Measurements from ENCODE around the gene FAM78A.
"Not testable (repeated sequence)": the region's sequence is repeated elsewhere in the genome, so short reads cannot be mapped to it uniquely, and the experiment has no call there.

Gene FAM78A

GRCh38 chr9:131262327-131263032 lies 13.8 kb downstream of the FAM78A start:
- no peak for DNase-seq

DNA sequence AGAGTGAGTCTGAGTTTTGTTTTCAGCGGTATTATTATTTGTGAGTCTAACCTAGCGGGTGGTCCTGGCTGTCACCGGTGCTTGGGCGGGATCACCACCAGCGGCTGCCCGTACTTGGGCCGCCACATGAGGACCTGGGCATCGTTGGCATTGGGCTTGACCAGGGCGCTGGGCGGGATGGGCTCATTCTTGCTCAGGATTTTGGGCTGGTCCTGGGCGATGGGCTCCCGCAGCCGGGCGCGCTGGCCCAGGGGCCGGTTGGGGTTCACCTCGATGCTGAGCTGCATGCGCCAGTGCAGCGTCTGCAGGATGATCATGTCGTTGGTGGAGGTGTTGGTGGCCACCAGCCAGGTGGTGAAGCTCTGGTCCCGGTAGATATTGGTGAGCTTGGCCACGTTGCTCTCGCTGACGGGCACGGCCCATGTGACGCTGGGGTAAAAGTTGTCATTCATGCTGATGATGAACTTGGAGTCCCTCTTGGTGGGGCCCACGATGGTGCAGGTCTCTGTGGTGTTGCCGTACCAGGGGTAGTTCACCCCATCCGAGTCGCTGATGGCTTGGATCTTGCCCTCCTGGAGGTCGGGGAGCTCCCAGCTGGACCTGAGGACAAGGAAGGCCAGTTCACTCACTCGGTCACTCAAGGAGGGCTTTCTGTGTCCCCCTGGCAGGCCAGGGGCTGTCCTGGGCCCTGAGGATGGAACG lies 15.4 kb downstream of the FAM78A start:
- no peak for DNase-seq

DNA sequence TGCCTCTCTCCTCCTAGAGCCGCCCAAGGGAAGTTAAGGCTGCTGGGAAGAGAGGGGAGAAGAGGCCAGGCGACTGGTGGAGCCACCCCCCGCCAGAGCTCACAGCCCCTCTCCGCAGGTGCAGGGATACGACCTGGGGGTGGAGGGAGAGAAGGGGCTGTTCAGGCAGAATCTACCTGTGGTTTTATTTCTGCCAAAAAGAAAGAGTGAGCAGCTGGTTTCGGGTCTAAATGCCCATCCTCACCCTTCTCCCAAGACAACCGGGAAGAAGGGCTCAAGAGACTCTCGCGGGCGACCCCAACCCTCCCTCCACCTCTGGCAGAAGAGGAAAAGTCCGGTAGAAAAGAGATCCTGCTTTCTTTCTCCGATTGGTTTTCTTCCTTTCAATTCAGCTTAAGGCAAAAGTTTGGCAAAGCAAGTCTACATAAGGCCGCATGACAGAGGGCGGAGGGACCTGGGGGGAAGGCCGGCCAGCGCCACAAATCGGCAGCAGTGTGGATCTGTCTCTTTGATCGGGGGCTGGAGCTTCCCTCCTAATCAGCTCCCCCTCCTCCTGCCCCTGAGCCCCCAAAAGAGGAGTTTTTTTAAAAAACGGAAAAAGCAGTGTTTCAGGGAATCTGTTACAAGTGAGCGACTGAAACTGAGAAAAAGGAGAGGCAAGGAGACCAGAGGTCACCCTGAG lies 16.3 kb downstream of the FAM78A start:
- DNase-seq: no peak

DNA sequence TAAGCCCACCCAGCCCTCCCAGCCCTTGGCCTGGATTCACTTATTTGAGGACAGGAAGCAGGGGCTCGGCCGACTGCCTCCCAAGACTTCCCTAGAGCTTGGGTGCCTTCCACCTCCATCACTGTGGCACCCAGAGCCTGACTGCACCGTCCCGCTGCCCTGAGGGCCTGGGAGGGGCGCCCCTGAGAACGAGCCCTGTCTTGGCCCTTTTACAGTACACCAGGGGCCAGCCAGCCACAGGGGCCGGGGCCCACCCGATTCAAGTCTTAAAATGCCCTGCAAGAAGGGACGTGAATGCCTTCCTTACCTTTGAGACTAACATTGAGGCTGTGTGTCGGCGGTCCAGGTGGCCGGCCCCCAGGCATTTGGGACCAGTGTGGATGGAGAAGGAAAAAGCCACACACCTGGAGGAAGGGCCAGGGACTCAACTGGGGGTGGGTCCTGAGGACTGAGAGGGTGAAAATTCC lies 16.8 kb downstream of the FAM78A start:
- DNase-seq: no peak

GRCh38 chr9:131258698-131259431 lies 17.4 kb downstream of the FAM78A start:
- DNase-seq: no peak

DNA sequence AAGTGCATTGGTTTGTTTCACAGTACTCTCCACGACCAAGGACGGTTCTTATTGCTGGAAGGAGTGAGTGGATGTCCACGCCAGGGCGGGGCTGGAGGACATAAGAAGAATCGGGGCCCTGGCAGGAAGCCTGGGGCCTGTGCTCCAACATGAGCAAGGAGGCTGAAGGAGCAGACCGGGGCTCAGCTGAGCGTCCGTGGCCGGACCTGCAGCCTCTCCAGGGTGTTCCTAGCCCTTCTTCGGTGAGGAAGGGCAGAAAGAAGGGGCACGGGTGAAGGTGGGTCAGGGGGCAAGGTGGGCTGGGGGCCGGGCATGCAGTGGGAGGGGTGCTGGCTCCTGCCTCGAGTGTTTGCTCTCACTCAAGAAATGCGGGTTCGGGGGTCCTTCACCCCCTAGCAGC lies 18.1 kb downstream of the FAM78A start:
- DNase-seq: no peak

DNA sequence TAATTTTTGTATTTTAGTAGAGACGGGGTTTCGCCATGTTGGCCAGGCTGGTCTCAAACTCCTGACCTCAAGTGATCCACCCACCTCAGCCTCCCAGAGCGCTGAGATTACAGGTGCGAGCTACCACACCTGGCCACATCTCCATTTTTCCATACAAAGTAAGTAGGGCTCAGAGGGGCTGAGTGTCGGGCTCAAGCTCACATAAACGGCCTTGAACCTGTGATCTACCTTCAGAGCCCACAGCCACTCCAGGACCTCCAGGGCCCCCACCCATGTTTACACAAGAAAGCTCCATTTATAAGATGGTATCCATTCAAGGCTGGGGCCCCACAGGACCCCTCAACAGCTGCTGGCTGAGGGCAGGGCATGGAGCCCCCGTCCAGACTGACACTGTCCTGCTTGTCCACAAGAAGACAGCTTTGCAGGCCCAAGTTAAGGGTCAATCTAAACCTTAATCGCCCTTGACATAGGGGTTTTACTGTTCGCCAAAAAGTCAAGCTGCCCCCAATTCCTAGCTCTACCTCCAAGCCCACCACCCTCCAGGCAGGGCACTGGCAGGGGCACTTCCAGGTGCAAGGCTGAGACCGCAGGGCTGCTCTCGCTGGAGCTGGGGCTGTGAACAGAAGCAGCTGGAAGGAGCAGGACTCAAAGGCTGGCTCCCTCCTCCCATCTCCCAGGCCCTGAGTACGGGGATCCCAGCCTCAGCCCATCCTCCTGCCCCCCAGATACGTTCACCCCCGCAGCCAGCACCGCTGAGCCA lies 18.9 kb downstream of the FAM78A start:
- DNase-seq: no peak

DNA sequence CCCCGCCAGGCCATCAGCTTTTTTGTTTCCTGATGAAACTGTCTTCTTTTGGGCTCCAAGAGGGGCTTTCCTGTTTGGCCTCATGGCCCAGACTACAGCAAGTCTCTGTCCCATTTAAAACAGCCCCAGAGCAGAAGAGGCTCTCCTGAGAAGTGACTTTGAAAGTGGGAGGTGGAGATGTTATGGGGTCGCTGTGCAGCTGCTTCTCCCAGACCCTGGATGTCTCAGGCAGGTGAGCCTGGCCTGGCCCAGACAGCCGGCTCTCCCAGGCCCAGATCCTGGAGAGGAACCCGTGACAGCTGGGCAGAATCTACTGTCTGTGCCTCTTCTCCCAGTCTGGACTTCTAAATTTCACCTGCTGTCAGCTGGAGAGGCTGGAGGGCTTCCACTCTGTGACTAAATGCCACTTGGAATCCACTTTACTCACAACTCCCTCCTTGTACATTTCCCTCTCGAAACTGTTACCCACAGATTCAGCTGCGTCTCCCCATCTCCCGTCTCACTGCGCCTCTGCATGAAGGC lies 20.6 kb downstream of the FAM78A start:
- no peak for DNase-seq

DNA sequence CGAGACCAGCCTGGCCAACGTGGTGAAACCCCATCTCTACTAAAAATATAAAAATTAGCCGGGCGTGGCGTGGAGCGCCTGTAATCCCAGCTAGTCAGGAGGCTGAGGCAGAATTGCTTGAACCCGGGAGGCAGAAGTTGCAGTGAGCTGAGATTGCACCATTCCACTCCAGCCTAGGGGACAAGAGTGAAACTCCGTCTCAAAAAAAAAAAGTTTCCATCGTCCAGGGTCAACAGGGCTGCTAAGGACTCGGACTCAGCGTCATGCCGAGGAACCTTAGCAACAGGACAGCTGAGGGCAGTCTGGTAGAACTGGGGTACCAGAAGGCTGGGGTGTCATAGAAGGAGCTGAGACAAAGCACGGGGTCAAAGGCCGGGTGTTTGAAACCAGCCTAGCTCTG lies 21.7 kb downstream of the FAM78A start:
- no peak for DNase-seq

- no peak for DNase-seq
These were observed 22.3 kb downstream of the FAM78A start for GRCh38 chr9:131253891-131254491.

GRCh38 chr9:131252120-131252519 lies 24.2 kb downstream of the FAM78A start:
- no peak for DNase-seq

DNA sequence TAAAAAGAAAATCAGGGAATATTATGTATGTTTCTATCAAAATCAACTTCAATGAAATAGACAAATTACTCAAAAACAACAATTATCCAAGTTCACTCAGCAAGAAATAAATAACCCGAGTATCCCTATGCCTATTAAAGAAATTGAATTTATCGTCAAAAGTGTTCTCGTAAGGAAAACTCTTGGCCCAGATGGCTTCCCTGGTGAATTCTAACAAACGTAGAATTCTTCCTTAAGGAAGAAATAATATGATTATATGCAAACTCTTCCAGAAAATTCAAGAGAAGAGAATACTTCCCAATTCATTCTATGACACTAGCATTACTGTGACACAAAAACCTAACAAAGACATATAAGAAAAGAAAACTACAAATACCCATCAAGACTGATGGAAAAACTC lies 29.7 kb downstream of the FAM78A start:
- DNase-seq: no peak

DNA sequence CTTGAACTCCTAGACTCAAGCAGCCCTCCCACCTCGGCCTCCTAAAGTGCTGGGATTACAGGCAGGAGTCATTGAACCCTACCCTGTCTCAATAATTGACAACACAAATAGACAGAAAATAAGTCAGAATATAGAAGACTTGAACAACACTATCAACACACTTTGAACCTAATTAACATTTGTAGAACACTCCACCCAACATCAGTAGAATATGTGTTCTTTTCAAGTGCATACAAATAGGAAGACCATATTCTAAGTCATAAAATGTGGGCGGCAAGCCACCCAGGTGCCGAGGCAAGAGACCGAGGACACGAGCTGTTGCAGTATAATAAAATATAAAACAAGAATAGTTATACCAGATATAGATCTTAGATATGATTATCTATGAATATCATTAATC lies 32.0 kb downstream of the FAM78A start:
- DNase-seq: not testable (repeated sequence)

GRCh38 chr9:131240047-131240921 lies 36.0 kb downstream of the FAM78A start:
- no peak for DNase-seq

DNA sequence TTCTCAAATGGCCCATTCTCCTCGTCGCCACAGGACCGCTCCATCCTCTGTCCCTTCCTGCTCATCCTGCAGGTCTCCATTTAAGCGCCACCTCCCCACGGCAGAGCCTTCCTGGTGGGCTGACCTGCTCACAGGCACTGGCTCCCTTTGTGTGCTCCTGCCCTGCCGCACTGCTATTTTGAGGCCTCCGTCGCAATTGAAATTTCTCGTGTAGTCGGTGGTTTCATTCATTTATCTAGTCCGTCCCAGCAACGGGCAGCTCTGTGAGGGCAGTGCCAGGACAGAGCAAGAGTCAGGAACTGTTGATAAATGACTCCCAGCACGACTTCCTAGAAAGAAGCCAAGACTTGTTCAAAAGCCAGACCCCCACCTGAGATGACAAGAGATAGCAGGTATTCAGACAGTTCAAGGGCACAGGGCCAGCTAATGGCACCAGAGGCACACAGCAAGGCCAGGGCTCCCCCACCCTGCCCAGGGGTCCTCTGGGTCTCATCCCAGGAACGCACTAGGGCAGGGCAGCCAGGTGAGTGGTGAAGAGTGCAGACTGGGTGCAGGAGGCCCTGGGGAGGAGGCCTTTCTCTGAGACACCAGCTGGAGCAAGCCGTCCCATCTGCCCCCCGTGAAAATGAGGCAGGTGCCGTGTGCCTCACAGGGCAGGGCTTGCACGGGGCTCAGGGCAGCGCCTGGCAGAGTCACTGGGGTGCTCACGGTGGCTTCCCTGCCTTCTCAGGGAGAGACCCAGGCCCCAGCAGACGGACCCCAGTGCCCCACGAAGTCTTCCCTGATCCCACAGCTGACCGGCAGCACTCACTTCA lies 36.9 kb downstream of the FAM78A start:
- DNase-seq: no peak

- DNase-seq: no peak
These were observed 37.8 kb downstream of the FAM78A start for GRCh38 chr9:131238402-131239021.

GRCh38 chr9:131237931-131238401 lies 38.3 kb downstream of the FAM78A start:
- peak; percentile 93 for DNase-seq

- DNase-seq: no peak
These were observed 39.0 kb downstream of the FAM78A start for GRCh38 chr9:131237291-131237690.

DNA sequence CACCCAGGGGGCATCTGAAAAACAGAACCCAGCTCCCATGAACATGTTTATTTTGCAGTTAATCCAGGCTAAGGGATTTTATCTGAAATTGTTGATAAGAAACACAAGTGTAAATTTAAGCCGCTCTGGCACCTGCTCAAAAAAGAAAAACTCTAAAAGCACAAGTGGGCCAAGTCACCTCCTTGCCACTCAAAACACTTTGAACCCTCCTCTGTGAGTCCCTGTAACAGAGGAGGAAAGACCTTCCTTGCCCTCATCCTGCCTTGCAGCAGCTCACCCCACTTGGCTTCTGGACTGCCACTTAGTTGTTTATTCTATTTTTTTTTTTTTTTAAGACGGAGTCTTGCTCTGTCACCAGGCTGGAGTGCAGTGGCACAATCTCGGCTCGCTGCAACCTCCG lies 39.5 kb downstream of the FAM78A start:
- no peak for DNase-seq
